ENCODE data around the gene ATXN7L2. TPM values are rescaled to one million over a fixed set of nuclear protein-coding genes. Genes with fewer than 3 reads are reported as not detected.

Gene ATXN7L2
- total and polyA plus RNA-seq, 2 experiments from 2014 or later, result 6.6 to 9.3 TPM

GRCh38 chr1:109527846-109528695, 44.4 kb downstream of the ATXN7L2 start:
- no peak for DNase-seq (ENCODE audit: low spot score)
- no peaks in the 10 kb centered on the region for H3K9me2 ChIP-seq (replicated peaks; ENCODE audit: insufficient read depth)
- H2AFZ ChIP-seq, result no peak overlapping the region
- no peak overlapping the region for H3K4me3 ChIP-seq
- peaks cover 4% of the 10 kb centered on the region for H3K4me1 ChIP-seq (ENCODE audit: insufficient read depth)
- no peaks in the 10 kb centered on the region for H3K27me3 ChIP-seq
- WGBS (ENCODE audit: low lambda C conversion rate, missing lambda C conversion rate), result 90% methylated on average over 9 of the region's 9 CpGs
- H4K20me1 ChIP-seq (ENCODE audit: insufficient read depth, poor library complexity, severe bottlenecking), result no peaks in the 10 kb centered on the region
- no peaks in the 10 kb centered on the region for H3K9me3 ChIP-seq (ENCODE audit: low read depth)
- TF ChIP-seq EZH2 (IDR thresholded peaks at IDR 0.05; ENCODE audit: borderline replicate concordance) (no peak), EZH2phosphoT487 (IDR thresholded peaks at IDR 0.05; ENCODE audit: low read depth, severe bottlenecking, unreplicated experiment) (no peak)
- TF ChIP-seq, protein P1, sequence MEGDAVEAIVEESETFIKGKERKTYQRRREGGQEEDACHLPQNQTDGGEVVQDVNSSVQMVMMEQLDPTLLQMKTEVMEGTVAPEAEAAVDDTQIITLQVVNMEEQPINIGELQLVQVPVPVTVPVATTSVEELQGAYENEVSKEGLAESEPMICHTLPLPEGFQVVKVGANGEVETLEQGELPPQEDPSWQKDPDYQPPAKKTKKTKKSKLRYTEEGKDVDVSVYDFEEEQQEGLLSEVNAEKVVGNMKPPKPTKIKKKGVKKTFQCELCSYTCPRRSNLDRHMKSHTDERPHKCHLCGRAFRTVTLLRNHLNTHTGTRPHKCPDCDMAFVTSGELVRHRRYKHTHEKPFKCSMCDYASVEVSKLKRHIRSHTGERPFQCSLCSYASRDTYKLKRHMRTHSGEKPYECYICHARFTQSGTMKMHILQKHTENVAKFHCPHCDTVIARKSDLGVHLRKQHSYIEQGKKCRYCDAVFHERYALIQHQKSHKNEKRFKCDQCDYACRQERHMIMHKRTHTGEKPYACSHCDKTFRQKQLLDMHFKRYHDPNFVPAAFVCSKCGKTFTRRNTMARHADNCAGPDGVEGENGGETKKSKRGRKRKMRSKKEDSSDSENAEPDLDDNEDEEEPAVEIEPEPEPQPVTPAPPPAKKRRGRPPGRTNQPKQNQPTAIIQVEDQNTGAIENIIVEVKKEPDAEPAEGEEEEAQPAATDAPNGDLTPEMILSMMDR (IDR thresholded peaks at IDR 0.05; ENCODE audit: poor library complexity), result no peak
- H3K4me2 ChIP-seq, result no peak overlapping the region
- H3K36me3 ChIP-seq (replicated peaks; ENCODE audit: insufficient read depth, low read depth), result no peaks in the 10 kb centered on the region
- no peaks in the 10 kb centered on the region for H3K79me2 ChIP-seq
- H3K27ac ChIP-seq, result no peak overlapping the region

- Histone ChIP-seq H3K9me2 (replicated peaks; ENCODE audit: insufficient read depth) (no peaks in the 10 kb centered on the region), H3K79me2 (no peaks in the 10 kb centered on the region), H3K27me3 (no peaks in the 10 kb centered on the region), H3K9me3 (ENCODE audit: low read depth) (no peaks in the 10 kb centered on the region), H3K36me3 (replicated peaks; ENCODE audit: insufficient read depth, low read depth) (no peaks in the 10 kb centered on the region), H4K20me1 (ENCODE audit: insufficient read depth, poor library complexity, severe bottlenecking) (no peaks in the 10 kb centered on the region), H2AFZ (no peak overlapping the region), H3K4me1 (ENCODE audit: insufficient read depth) (peaks cover 4% of the 10 kb centered on the region), H3K4me3 (no peak overlapping the region), H3K4me2 (no peak overlapping the region), H3K27ac (no peak overlapping the region)
- DNase-seq (ENCODE audit: low spot score), result no peak
- WGBS (ENCODE audit: low lambda C conversion rate, missing lambda C conversion rate), result 93% methylated on average over 3 of the region's 3 CpGs
- TF ChIP-seq EZH2phosphoT487 (IDR thresholded peaks at IDR 0.05; ENCODE audit: low read depth, severe bottlenecking, unreplicated experiment) (no peak), EZH2 (IDR thresholded peaks at IDR 0.05; ENCODE audit: borderline replicate concordance) (no peak)
- TF ChIP-seq, protein P1 (IDR thresholded peaks at IDR 0.05; ENCODE audit: poor library complexity), result no peak
Observed at GRCh38 chr1:109528712-109529111, 45.0 kb downstream of the ATXN7L2 start.

GRCh38 chr1:109529881-109530456, 46.3 kb downstream of the ATXN7L2 start:
- no peak overlapping the region for H2AFZ ChIP-seq
- H3K4me2 ChIP-seq, result no peak overlapping the region
- peaks cover 4% of the 10 kb centered on the region for H3K4me1 ChIP-seq (ENCODE audit: insufficient read depth)
- no peak for DNase-seq (ENCODE audit: low spot score)
- H3K27ac ChIP-seq, result no peak overlapping the region
- H3K4me3 ChIP-seq, result no peak overlapping the region
- H3K9me2 ChIP-seq (replicated peaks; ENCODE audit: insufficient read depth), result no peaks in the 10 kb centered on the region
- TF ChIP-seq, protein P1 (IDR thresholded peaks at IDR 0.05; ENCODE audit: poor library complexity), result no peak
- TF ChIP-seq EZH2phosphoT487 (IDR thresholded peaks at IDR 0.05; ENCODE audit: low read depth, severe bottlenecking, unreplicated experiment) (no peak), EZH2 (IDR thresholded peaks at IDR 0.05; ENCODE audit: borderline replicate concordance) (no peak)
- H3K9me3 ChIP-seq (ENCODE audit: low read depth), result no peaks in the 10 kb centered on the region
- H4K20me1 ChIP-seq (ENCODE audit: insufficient read depth, poor library complexity, severe bottlenecking), result no peaks in the 10 kb centered on the region
- no peaks in the 10 kb centered on the region for H3K27me3 ChIP-seq
- WGBS (ENCODE audit: low lambda C conversion rate, missing lambda C conversion rate), result 69% methylated on average over 8 of the region's 8 CpGs
- H3K79me2 ChIP-seq, result no peaks in the 10 kb centered on the region
- H3K36me3 ChIP-seq (replicated peaks; ENCODE audit: insufficient read depth, low read depth), result no peaks in the 10 kb centered on the region

All from hepatocyte (in vitro differentiated cells).